ENCODE data around the gene ACER1.
"Not testable (repeated sequence)": the region's sequence is repeated elsewhere in the genome, so short reads cannot be mapped to it uniquely, and the experiment has no call there.

The ACER1 gene

DNA sequence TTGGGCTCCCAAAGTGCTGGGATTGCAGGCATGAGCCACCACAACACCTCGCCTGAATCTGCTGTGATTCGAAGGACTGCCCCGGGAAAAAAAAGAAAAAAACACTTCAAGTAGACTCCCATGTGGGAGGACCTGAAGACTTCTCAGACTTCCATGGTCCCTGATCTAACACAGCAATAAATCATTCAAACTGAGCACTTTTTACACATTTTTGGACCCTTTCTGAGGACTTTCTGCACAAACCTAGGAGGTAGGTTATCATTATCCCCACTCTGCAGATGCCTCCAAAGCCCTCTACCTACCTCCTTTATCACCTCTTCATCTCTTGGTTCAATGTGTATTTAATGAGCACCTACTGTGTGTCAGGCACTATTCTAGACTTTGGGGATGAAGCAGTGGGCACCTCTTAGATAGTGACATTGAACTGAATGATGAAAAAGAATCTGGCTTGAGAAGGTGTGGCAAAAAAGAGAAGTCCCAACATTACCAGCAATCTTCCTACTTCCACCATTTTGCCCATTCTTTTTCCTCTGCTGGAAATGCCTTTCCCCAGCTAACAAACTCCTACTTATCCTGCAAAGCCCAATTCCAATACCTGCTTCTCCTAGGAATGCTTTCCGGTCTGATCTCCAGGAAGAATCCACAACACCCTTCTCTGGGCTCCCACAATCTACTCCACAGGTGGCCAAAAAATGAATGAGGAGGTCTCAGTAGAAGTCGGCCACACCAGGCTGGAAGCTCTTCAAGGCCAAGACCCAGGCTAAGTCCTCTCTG, 26.3 kb upstream of the ACER1 start:
- no peak for TF ChIP-seq CTCF (conservative IDR thresholded peaks at IDR 0.05; ENCODE audit: low read depth)
- POLR2A ChIA-PET (ENCODE audit: low non-redundant PET), result no interaction called here
- CTCF ChIA-PET, result no interaction called here
- no peak for DNase-seq (ENCODE audit: low spot score)
- H3K27ac ChIP-seq, result no peak overlapping the region

GRCh38 chr19:6358003-6358402, 24.6 kb upstream of the ACER1 start:
- POLR2A ChIA-PET (ENCODE audit: low non-redundant PET), result no interaction called here
- no peak for DNase-seq (ENCODE audit: low spot score)

DNA sequence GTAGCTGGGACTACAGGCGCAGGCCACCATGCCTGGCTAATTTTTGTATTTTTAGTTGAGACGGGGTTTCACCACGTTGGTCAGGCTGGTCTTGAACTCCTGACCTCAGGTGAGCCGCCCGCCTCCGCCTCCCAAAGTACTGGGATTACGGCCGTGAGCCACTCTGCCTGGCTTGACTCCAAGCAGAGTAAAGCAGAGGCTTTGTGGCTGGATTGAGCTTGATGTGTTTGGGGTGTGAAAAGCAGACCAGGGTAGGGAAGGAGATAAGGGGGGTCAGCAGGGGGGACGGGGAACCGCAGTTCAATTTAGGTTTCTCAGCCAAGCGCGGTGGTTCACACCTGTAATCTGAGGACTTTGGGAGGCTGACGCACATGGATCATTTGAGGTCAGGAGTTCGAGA, 23.8 kb upstream of the ACER1 start:
- TF ChIP-seq CTCF (conservative IDR thresholded peaks at IDR 0.05; ENCODE audit: low read depth), result no peak
- ChIA-PET CTCF (interaction anchor here (0.7 kb wide), 1 partner anchor 16 kb away, joined by 5 read pairs; no protein-coding TSS in a partner anchor), POLR2A (ENCODE audit: low non-redundant PET) (interaction anchor here (0.6 kb wide), 1 partner anchor 375 kb away, joined by 4 read pairs; no protein-coding TSS in a partner anchor)
- H3K27ac ChIP-seq, result no peak overlapping the region
- DNase-seq (ENCODE audit: low spot score), result no peak

More at GRCh38 chr19:6358003-6358402, 24.6 kb upstream of the ACER1 start:
- no peak for TF ChIP-seq CTCF (conservative IDR thresholded peaks at IDR 0.05; ENCODE audit: low read depth)
- H3K27ac ChIP-seq, result peak overlapping the region; percentile 40
- CTCF ChIA-PET, result no interaction called here

- CTCF ChIA-PET; DNase-seq (ENCODE audit: low spot score); H3K27ac ChIP-seq; POLR2A ChIA-PET (ENCODE audit: low non-redundant PET): not testable (repeated sequence)
Measured at GRCh38 chr19:6355321-6356040, 22.1 kb upstream of the ACER1 start.

- CTCF ChIA-PET, result interaction anchor here (0.6 to 1.0 kb wide), 9 partner anchors 9 to 881 kb away, joined by 3 to 11 read pairs (median 5); no protein-coding TSS in a partner anchor
- peak; percentile 37; the same call in 1 of the 2 replicates for TF ChIP-seq CTCF (conservative IDR thresholded peaks at IDR 0.05; ENCODE audit: low read depth)
Measured at GRCh38 chr19:6354098-6354674, 20.8 kb upstream of the ACER1 start.

GRCh38 chr19:6352381-6353165, 19.2 kb upstream of the ACER1 start:
- no peak for DNase-seq (ENCODE audit: low spot score)
- CTCF ChIA-PET, result interaction anchor here (0.5 to 1.1 kb wide), 3 partner anchors 10 to 183 kb away, joined by 3 to 5 read pairs (median 3); no protein-coding TSS in a partner anchor
- POLR2A ChIA-PET (ENCODE audit: low non-redundant PET), result no interaction called here
- no peak for TF ChIP-seq CTCF (conservative IDR thresholded peaks at IDR 0.05; ENCODE audit: low read depth)
- H3K27ac ChIP-seq, result no peak overlapping the region

More at GRCh38 chr19:6354098-6354674, 20.8 kb upstream of the ACER1 start:
- DNase-seq (ENCODE audit: low spot score), result no peak
- POLR2A ChIA-PET (ENCODE audit: low non-redundant PET), result no interaction called here
- H3K27ac ChIP-seq, result no peak overlapping the region

Data from RWPE1 (cell line).